Activated CD4-positive, alpha-beta T cell treated with anti-CD3 and anti-CD28 coated beads, Interleukin-2, Interleukin-6, amounts not matched to agents 100 ng/mL and 50 ng/mL, durations not matched to agents 16 hours and 8 hours (primary cell): ENCODE measurements around the gene CCDC198.
A peak's percentile ranks its signal among the peaks of the same experiment; 100 is the strongest.

Experiments
- DNase-seq: peaks from one replicate; pipeline ENCODE4 v3.0.0-alpha.2; 2020

CCDC198 gene, protein sequence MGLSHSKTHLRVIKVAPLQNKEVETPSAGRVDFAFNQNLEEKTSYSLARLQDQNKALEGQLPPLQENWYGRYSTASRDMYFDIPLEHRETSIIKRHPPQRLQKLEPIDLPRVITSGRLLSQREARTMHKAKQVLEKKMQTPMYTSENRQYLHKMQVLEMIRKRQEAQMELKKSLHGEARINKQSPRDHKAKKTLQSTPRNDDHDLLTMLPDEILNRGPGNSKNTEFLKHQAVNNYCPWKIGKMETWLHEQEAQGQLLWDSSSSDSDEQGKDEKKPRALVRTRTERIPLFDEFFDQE

DNA sequence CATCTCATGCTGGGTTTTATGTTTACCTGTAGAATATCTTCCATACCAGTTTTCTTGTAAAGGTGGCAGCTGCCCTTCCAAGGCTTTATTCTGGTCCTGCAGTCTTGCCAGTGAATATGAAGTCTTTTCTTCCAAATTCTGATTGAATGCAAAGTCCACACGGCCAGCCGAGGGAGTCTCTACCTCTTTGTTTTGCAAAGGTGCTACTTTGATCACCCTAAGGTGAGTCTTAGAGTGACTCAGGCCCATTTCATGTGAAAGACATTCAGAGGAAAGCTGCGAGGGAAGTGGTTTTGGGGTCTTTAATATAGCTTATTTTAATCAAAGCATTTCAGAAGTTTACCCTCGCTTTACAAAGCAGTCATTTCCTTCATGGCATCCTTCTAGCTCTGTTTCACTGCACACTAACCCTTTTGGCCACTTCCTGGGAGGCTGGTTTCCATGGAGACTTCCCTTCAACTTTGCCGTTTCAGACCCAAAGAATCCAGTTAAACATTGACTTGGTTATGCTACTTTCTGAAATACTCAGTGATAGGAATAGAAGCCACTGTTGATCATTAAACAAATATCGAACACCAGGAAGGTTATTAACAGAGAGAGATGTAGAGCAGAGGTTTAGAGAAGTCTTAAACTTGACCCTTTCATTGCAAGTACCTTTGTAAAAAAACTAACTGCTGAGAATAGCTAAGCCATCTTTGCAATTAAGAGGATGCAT lies at the start of gene CCDC198:
TSS of gene CCDC198 (minus strand) at position 391 of the 715 bp plus-strand sequence. CDS start at position 249, 142 bp downstream.
- no peak for DNase-seq

DNA sequence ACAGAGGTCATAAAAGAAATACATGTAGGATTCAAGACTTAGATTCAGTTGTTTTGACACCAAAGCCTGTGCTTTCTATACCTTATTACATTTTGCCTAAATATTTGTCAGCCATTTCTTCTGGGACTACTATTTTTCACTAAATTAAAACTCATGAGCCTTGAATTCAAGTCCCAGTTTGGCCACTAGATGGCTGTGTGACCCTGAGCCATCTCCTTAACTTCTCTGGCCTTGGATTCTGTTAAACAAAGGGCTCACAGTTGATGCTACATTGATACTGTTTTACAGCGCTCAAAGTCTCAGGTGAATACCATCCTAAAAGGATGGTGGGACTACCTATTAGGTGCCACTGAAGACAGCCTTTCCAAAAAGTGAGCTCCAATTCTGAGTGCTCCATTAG lies 39.6 kb upstream of the CCDC198 start:
- peak; percentile 38 for DNase-seq

DNA sequence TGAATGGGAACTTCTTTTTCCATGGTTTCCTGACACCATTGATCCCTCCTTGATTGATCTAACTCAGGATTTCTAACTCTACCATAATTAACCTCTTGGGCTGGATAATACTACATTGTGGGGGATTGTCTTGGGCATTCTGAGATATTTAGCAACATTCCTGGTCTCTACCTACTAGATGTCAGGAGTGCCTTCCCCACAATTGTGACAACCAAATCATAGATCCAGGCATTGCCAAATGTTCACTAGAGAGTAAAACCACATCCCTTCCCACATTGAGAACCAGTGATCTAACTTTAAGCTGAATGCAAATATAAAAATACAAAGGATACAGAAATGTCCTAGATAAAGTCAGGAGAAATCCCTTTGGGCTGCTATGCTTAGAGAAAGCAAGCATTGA lies 36.9 kb upstream of the CCDC198 start:
- no peak for DNase-seq

DNA sequence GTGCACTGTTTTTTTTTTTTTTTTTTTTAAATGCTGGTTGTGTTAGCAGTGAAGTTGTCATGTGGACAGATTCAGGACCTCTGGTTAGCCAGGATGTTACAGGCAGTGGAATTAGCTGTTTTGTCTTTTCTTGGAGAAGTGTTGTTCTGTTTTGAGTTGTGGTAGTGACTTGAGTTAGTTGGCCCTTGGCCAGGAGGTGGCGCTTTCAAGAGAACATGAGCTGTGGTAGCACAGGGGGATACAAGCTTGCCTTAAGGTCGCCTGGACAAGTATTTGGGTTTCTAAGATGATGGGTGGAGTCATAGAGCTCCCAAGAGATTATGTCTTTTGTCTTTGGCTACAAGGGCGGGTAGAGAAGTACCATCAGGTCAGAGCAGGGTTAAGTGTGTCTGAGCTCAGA lies 33.3 kb upstream of the CCDC198 start:
- no peak for DNase-seq

DNA sequence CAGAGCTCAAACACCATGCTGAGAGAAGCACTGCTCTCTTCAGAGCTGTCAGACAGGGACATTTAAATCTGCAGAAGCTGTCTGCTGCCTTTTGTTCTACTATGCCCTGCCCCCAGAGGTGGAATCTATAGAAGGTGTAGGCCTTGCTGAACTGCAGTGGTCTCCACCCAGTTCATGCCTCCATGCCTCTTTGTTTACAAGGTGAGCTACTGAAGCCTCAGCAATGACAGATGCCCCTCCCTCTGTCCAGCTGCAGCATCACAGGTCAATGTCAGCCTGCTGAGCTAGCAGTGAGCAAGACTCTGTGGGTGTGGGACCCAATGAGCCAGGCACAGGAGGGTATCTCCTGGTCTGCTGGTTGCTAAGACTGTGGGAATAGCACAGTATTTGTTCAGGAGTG lies 25.4 kb upstream of the CCDC198 start:
- no peak for DNase-seq

DNA sequence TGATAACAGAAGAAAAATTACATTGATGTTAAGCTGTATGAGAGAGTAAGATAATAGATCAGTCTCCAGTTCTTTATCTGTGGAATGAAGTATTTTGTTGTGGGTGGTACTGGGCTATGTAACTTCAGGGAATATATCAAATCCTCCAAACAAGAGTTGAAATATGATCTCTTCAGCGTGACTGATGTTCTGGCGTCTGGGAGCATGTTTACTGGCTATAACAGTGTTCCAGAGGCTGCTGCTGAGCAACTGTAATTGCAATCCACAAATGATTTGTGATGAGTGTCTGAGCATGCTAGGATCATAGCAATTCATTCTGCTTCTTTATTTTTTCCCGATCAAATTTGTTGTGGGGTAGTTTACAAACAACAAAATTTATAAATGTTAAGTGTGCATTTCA lies 18.6 kb upstream of the CCDC198 start:
- DNase-seq: no peak

DNA sequence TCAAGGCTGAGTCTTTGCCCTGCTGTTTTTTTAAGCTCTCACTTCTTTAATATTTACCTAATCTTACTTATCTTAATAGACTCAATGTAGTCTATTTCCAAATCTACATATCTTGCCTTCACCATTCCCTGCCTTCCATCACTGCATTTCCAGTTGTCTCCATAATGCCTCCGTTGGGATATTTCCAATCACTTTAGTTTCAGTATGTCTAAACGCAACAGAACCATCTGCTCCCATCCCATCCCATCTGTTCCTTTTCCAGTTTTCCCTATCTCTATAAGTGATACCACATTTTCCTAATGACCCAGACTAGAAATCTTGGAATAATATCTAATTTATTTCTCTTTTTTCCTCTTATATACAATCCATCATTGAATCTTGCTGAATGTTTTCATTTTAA lies 15.1 kb upstream of the CCDC198 start:
- DNase-seq: no peak

DNA sequence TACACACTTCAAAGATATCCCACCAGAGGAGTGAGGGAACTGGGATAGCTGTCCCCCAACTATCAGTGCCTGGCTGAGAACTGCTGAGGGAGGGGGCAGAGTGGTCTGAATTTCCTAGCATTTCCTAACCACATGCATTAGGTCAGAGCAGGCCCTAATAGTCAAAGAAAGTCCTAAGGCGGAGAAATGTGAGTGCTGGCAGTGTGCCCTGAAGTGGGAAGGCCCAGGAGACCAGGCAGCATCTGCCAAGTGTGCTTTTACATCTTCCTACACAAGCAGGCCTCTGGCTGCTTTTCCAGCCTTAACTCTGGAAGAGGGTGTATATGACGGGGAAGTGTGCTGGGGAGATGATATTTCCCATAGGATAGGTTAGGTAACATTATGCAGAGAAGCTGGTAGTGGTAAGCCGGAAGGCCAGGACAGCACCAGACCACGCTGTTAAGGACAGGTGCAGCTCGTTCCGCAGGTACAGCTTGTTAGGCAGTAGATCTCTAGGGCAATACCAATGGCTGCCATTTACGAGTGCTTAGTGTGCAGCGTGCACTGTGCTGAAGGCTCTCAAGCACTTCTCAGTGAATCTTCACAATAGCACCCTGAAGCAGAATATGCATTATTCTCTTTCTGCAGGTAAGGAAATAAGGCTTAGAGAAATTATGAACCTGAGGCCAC lies 9.1 kb upstream of the CCDC198 start:
- DNase-seq: no peak

DNA sequence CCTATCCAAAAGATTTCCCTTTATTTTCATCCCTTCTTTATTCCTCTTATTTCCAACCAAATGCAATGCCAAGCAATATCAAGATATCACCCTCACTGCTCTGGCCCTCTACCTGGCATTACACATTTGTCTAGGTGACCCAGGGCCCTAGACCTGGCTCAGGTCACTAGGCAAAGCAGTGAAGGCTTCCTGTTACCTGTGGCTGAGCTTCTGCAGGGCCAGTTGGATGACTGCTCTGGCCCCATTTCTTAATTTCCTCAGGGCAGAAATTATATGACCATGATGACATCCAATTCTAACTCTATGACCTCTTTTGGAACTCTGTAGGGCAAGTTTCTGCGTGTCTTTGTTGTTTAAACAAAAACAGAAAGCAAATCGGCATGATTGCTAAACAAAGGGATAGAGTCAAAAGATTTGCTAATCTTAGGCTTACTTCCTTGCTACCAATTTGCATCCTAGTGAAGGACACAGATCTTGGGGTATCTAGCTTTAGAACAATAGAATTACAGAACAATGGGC lies 7.4 kb upstream of the CCDC198 start:
- no peak for DNase-seq

DNA sequence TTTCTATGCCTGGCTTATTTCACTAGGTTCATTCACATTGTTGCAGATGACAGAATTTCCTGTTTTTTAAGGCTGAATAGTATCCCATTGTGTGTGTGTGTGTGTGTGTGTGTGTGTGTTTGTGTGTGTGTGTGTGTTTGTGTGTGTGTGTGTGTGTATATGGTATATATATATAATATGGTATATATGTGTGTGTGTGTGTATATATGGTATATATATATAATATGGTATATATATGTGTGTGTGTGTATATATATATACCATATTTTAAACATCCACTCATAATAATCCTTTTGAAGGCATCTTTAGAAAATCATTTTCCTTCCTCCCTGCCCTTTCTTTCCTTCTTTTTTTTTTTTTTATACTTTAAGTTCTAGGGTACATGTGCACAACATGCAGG lies 5.0 kb upstream of the CCDC198 start:
- DNase-seq: no peak

DNA sequence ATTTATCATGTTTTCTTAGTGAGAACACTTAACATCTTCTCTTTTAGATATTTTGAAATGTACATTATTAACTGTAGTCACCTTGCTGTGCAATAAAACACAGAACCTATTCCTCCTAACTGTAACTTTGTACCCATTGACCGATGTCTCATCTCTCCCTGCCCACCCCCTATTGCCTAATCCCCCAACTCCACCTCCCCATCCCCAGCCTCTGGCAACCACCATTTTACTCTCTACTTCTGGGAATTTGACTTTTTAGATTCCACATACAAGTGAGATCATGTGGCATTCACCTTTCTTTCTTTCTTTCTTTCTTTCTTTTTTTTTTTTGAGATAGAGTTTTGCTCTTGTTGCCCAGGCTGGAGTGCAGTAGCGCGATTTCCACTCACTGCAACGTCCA lies 4.4 kb upstream of the CCDC198 start:
- DNase-seq: no peak

DNA sequence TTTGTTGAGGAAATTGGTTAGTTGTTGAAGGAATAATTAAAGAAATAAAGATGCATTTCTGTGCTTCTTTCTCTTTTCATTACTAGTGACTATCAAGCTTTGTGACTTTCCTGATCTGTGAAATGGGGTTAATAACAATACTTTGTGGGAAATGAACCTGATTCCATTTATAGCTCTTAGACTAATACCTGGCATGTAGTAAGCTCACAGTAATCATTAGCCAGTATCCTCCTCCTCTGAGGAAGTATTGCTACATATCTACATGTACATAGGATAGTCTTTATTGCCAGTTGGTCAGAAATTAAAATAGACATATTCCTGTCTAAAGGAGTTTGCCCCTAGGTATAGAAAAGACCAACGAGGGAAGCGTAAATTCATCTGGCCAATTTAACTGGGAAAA lies 1.8 kb upstream of the CCDC198 start:
- no peak for DNase-seq

DNA sequence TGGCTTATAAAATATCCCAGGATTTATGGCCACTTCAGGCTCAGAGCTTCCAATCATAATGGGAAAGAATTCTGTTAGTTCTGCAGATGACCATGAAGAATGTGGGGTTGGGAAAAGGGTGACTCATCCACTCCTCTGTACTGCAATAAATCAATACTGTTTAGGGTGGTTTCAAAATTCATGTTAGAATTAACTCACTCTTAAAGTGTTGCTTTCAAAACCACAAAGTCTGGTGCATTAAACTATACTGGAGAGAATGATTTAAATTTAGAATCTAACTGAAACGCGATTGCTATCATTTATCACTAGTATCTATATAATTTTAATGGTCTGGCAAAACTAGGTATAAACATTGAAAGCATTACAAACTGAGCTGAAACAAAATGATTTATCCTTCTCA lies 798 bp downstream of the CCDC198 start:
- no peak for DNase-seq

DNA sequence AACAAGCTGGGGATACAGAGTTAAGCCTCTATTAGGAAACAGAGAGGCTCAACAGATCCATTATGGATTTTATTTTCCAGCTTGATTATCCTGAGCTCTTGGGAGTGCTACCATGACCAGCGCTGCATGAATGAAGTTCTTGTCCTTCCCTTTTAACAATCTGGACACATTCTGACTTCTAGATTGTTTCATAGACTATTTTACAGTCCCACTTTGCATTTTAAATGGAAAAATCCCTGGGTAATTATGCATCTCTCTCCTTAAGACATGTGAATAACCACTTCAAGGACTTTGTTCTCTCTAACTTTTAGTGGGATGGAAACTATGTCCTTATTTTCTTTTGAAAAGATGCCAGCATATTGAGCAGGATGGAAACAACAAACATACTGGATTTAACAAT lies 2.0 kb downstream of the CCDC198 start:
- DNase-seq: no peak

DNA sequence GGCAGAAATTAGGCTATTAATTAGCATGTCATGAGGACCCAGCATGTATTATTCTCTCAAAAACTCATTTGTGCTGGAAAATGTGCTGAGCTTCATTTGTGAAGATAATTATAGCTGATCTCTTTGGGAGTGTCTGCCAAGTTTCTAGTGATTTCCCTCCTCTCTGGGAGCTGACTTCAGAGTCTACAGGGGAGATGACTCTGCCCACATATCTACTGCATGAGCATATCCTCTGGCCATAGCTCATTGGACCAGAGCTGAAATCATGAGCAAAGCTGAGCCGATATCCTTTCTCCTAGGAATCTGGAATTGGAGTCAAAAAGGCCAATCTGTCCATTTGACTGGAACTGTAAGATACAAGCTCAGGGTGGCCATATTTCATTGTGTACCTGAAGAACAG lies 5.9 kb downstream of the CCDC198 start:
- DNase-seq: no peak

DNA sequence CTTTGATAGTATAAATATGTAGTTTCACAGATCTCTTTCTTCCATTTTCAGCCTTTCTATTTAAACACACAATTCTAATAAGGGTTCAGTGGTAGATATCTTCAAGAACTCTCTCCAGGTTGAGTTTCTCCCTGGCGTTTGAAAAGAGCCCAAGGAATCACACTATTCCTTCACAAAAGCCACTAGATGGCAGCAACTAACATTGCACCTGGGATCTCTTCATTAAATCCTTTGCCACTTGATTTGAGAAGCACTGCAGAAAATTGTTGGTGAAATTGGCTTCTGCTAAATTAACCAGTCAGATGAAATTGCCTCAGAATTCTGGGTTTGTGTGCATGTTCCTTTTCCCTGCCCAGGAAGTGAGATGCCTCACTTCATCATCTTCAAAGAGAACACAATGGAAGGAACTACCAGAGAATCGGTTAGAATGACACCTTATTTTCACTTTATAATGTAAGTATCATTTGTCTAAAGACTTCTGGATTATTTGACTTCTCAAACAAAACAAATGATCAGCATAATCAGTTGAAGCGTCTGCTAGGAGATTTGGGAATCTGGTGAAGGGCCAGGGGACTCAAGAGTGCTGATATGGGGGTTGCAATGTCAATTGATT lies 6.8 kb downstream of the CCDC198 start:
- peak; percentile 13 for DNase-seq

DNA sequence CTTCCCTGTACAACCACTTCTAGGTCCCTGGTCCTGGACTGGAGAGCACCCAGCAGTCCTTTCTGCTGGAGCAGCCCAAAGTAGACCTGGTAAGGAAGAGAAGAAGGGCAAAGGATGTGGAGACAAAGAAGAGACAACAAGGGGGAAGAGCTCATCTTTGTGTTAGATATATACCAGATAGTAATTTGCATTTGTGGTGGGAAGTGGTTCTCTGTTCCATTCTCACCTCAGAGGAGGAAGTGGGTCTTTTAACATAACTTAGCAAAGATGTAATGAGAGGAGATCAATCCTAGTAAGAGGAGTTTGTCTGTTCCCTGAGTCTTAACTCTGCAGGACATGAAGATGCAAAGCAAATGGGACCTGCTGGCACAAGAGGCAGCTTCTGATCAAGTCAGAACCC lies 8.0 kb downstream of the CCDC198 start:
- DNase-seq: no peak

DNA sequence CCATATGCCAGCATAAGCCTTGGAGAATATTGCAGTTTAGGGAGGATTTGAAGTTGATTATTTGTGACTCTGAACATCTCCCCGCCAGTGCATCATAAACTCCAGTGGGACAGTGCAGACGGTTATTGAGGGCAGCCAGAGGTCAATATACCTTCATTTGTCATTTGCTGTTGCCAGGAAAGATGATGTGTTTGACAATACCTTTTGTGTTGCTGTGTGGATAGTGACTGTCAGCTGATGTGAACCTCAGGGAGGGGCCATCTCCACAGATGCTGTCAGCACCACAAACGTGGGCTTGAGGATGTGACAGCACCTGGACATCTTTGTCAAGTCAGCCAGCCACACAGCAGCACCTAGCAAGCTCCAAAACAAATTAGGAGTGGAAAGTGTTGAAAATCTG lies 11.5 kb downstream of the CCDC198 start:
- no peak for DNase-seq

DNA sequence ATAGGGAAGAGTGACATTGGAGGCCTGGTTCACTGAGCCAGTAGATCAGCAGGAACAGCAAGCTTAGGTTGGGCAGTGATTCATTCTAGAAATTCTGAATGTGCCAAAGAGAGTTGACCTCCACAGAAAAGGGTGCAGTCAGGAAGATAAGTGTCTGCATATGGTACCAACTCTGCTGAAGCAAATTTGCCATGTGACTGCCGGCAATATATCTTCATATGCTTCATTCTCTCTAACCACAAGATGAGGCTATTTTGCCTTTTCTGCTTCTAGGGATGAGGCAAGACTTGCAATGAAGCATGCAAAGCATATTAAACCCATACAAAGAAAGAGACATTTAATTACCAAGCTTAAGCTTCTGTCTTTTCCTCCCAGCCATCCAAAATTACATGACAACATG lies 13.6 kb downstream of the CCDC198 start:
- no peak for DNase-seq

DNA sequence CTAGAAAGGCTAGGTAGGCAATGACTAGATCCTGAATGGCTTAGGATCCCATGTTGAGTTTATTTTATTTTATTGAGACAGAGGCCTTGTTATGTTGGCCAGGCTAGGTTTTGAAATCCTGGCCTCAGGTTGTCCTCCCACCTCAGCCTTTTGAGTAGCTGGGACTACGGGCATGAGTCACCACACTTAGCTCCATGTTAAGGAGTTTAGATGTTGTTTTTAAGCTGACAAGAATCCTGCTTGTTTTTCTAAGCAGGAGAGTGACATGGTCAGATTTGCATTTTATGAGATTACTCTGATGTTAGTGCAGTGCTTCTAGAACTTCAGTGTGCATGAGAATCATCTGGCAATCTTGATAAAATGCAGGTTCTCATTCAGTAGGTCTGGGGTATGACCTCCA lies 14.5 kb downstream of the CCDC198 start:
- DNase-seq: no peak

DNA sequence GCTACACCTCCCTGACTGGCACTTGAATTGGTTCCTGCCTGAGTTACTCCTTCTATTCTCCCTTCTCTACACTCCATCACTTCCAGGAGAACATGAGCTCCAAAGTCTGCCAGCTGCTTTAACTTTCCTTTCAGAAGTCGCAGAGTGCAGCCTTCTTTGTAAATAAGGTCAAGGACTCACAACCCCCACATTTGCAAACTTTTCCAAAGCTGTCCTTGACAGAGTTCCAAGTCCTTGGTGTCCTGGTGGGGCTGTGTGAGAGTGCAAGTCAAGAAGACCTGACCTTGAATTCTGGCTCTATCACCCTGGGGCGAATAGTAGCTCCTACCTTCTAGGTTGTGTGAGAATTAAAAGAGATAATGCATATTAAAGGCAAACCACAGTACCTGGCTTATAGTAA lies 15.6 kb downstream of the CCDC198 start:
- no peak for DNase-seq

DNA sequence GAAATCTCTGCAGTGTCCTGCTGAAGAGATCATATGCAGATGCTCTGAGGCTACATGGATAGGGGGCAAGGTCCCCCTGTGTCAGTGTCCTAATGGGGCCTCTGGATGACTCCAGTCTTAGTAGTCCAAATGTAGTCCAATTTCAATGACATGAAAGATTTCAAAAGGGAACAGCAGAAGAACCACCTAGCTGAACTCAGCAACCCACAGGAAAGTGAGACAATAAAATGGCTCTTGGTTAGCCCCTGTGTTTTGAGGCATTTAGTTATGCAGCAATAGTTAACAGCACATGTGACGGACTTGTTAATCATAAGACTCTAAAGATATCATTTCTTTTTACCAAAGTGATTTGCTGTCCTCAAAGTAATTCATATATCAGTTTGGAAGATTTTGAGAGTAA lies 22.7 kb downstream of the CCDC198 start:
- no peak for DNase-seq

DNA sequence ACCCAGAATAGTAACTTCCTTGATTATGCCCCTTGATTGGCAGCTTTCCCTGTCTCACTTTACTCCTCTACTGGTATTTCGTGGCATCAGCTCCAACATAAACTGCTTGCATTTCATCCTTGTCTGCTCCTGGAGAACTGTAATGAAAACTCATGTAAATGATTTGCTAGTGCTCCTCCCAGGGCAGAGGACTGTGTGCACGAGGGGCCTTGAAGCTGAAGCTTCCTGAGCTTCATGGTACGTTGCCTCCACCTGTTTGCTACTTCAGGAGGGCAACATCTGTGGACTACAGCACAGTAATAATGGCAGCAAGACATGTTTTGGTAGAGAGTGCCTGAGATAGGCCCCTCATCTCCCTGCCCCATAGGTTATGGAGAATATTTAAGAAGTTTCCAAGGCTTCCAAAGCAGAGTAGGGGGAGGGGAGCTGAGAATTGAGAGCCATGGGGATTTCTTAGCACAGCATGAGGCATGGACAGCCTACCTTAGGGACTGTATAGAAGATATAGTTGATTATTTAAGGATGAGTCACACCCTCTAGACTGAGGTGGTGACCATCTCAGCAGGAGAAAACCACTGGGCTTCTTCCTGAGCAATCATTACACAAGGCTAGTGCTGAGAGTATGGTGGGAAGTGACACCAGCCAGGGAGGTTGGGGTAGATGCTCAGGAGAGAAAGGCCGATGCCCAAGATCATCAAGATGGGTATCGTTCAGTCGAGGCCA lies 29.5 kb downstream of the CCDC198 start:
- DNase-seq: no peak
